Stimulated activated CD4-positive, alpha-beta T cell treated with anti-CD3 and anti-CD28 coated beads, TNF-alpha, amount 100 ng/mL, for 48 hours (primary cell): ENCODE data around the gene NRXN2.
A peak's percentile ranks its signal among the peaks of the same experiment; 100 is the strongest.

Experiments
- DNase-seq, 3 donors: peaks; one replicate each; pipeline ENCODE4 v3.0.0-alpha.2; 2020; ENCODE audit warnings: low read depth in 3 of 3

The NRXN2 gene

GRCh38 chr11:64723117-64723906 lies at the start of gene NRXN2:
TSS of gene NRXN2 (minus strand) at chr11:64723197. CDS start at chr11:64713699, 9,498 bp downstream.
- DNase-seq, result peak; percentile 68 to 86 (median 80)

- DNase-seq, result no peak
Measured at GRCh38 chr11:64772303-64773018, 49.5 kb upstream of the NRXN2 start.

GRCh38 chr11:64771861-64772260 lies 48.9 kb upstream of the NRXN2 start:
- no peak for DNase-seq

- no peak for DNase-seq
Measured at GRCh38 chr11:64770120-64770519, 47.1 kb upstream of the NRXN2 start.

GRCh38 chr11:64769283-64769682 lies 46.3 kb upstream of the NRXN2 start:
- DNase-seq, result no peak

- DNase-seq, result no peak
Measured at GRCh38 chr11:64768300-64768694, 45.3 kb upstream of the NRXN2 start.

DNA sequence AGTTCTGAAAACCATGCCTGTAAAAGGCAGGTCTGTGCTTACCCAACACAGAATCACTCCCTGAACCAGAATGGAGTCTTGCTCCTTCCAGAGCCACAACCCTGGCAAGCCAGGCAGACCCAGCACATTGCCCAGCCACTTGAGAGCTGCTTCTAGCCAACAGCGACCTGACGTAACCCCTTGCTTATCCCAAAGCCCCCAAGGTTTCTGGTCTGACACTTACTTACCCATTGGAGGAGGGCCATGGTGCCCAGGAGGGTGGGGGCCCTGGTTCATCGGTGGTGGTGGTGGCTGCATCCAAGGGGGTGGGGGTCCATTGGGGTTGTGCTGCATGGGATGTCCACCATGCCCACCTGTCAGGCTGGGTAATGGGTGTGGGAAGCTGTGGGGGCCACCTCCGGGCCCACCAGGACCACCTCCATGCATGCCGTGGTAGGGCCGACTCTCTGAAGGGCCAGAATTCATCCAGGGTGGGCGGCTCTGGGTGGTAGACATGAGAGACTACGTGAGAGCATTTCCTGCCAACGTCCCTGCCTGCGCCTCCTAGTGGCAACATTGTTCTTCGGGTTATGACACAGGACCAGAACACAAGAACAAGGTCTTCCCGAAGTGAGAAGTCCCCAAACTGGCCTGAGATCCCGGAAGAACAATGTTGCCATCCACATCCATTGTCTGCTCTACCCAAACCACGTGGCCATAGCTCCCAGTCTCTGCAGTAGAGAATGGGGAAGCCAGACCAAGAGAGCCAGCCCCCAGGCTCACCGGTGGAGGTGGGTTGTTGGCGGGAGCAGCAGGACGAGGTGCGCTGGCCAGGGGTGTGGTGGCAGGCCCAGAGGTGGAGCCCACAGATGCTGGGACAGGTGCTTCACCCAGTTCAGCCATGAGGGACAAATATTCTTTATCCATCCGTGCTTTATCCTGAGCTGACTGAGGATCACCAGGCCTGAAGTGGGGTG lies 44.6 kb upstream of the NRXN2 start:
- DNase-seq, result peak; percentile 56 to 87 (median 80)

GRCh38 chr11:64766881-64767280 lies 43.9 kb upstream of the NRXN2 start:
- DNase-seq, result no peak

GRCh38 chr11:64765851-64766665 lies 43.1 kb upstream of the NRXN2 start:
- no peak for DNase-seq

DNA sequence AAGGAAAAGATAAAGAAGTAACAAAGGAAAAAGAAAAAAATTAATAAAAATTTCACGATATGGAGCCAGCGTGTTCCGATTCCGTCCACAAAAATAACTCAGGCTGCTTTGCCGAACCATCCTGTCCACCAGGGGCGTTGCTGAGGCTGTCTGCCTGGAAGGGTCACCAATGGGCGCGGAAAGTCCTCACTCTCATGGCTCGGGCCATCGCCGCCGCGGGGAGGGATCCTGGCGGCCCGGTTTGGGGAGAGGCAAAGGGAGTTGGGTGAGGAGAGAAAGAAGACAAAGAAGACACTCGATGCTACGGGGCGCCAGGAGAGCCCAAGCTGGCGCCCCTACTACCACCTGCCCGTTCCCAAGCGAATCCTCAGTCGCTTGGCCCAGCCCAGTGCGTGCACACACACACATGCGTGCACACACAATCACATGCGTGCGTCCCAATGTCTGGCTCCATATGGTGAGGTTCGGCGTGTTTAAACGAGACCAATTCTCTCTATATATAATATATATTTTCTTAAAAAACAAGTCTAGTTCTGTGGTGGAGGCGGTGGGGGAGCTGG lies 42.4 kb upstream of the NRXN2 start:
- DNase-seq, result no peak

- DNase-seq, result no peak
Measured at GRCh38 chr11:64764753-64765152, 41.8 kb upstream of the NRXN2 start.

- no peak for DNase-seq
Measured at GRCh38 chr11:64764040-64764611, 41.1 kb upstream of the NRXN2 start.

DNA sequence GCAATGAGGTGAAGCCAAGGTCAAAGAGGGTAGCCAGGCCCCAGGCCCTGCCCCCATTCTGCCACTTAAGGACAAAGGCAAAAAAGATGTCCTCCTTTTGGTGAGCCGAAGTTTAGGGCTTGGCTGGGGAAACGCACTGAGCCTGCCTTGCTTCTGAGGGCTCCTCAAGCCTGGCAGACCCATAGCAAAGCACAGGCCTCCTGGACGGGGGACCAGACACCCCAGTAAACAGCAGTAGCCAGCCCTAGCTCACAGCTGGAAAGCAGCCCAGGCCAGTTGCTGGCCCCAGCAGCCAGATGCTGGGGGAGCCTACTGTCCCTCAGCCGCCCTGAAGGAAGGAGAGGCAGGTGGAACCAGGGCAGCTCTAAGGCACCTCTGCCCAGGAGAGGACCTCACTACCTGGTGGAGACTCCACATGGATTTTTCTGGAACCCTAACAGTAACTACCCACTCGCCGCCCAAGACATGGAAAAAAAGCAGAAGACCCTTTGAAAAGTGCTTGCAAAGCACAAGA lies 40.6 kb upstream of the NRXN2 start:
- no peak for DNase-seq

DNA sequence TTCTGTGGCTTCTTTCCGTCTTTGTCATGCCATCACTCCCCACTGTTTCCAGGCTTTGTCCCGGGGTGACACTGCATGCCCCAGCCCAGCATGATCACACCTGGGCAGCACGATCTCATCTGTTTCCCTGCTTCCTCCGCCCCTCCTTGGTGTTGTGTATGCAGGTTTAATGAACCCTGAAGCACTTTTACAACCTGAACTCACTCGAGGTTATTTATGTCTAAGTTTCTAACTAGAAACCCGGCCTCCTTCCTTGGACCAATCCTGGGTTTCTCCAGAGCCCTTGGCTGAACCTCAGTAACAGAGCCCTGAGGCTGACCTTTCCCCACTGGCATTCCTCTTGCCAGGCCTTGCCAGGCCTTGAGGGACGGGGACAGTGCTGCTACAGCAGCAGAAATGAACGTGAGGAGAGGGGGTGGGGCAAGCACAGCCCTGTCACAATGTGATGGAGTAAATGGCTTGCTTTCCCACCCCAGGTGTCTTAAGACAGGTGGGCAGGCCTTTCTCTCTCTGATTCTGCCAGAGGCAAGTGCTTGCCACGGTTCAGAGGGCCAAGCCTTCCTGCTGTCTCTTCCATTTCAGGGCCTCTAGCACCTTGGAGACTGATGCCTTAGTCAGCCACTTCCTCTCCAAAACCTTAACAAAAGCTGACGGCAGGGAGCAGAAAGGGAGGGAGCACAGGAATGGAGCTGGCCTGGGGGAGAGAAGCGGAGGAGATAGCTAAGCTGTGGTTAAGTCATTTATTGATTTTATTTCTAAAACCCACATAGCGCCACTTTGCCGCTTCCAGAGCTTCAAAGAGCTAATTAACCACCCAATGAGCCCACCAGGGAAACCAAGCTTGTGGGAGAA lies 39.9 kb upstream of the NRXN2 start:
- no peak for DNase-seq

DNA sequence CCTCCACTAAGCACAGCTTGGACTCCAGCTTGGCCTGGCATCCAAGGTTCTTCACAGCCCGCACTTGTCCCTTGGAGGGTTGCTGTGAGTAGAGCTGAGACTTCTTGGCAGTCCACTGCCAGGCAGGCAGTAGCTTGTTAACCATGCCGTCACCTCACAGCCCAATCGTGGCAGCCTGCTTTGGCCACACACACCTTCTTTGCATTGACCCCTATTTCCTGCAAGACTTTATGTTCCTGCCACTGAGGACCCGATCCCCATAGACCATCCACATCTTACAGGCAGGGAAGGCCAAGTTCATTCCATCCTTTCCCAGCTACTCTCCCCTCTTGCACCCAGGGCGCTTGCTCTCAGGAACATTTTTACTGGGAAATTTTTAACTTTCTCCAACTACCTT lies 39.3 kb upstream of the NRXN2 start:
- no peak for DNase-seq

DNA sequence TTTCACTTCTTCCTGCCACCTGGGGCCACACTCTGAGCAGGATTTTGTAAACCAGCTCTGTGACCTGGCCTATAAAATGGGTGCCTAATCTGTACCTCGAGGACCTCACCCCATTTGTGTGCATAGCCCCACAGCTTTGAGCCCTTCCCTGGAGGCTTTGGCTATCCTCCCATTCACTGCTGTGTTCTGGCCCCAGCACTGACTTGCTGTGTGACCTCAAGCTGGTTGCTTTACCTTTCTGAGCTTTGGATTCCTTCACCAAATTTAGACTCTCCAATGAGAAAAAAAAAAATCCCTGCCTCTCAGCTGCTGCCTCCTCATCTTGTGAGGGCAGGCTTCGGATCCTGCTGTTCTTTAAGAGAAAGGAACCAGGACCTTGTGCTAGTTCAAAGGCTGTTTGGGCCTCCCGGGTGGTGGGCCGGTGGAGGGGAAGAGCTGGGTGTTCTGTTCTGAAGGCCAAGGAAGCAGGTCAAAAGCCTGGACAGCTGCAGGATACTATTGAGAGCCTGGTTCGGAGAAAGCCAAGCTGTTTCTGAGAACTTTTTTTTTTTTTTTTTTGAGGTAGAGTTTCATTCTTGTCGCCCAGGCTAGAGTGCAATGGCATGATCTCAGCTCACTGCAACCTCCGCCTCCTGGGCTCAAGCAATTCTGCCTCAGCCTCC lies 37.9 kb upstream of the NRXN2 start:
- no peak for DNase-seq

DNA sequence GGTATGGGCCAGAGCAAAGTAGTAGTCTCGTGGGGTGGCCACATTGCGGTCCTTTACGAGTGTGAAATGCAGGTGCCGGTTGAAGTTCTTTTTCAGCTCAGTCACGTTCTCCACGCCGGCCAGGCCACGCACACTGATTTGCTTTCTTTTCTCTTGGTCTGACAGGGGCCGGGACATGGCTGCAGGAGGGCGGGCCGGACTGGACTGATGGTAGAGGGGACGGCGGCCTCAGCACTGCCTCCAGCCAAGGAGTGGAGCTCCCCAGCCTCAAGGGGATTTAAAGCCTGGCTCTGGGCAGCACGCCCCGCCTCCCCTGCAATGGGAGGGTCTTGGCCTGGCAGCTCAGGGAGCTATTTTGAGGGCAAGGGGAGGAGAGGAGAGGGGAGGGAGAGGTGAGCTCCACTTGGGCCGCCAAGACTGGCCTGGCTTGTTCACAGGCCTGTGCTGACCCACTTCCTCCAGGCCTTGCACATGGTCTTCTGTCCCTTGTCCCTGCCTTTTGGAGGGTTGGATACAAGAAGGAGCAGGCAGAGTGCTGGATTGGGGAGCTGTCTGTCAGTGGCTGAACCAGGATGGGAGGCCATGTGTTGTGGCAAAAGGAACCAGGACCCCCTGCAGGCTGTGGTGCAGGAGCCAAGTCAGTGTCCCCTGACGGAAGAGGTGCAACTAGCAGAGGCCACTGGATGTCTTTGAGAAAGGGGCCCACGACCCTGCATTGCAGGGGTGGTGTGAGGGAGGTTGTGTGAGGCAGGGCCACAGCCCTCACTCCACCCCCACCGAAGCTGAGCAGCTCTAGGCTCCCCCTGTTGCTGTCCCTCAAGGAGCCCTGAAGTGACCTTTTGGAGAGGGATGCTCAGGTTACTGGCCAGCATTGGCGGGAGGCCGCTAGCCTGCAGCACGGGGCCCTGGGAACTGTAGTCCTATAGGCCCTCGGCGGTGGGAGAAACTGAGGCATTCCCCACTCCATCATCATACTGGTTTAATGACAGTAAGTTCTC lies 37.0 kb upstream of the NRXN2 start, which contains the start of gene PYGM:
TSS of gene PYGM (minus strand) at position 253 of the 998 bp plus-strand sequence. CDS start at position 177, 76 bp downstream.
- DNase-seq, result no peak
